ENCODE data around the gene CDNF.
A peak's percentile ranks its signal among the peaks of the same experiment; 100 is the strongest.

Gene CDNF

DNA sequence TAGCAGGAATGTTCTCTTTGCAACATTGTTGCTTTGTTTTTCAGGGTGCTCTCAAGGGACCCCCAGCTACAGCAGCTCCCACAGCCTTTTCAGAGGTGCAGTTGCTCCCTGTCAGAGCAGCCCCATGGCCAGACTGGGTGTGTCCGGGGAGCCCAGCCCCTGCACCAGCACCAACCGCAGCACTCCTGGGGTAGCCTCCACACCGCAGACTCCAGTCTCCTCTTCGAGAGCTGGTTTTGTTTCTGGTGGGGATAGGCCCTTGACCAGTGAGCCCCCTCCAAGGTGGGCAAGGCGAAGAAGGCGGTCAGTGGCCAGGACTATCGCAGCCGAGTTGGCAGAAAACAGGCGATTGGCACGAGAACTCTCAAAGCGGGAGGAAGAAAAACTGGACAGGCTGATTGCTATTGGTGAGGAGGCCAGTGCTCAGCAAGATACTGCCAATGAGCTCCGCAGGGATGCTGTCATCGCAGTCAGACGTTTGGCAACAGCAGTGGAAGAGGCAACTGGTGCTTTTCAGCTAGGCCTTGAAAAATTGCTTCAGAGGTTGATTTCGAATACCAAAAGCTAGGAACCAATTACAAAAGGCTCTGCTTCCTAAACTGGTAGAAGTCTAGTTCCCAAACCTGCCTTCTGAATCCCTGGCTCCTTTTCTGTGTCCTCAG lies 5.6 kb upstream of the CDNF start:
- TF ChIP-seq POLR2A (IDR thresholded peaks at IDR 0.05; ENCODE audit: extremely low read depth, insufficient read length) = no peak
- TF ChIP-seq, protein P1, sequence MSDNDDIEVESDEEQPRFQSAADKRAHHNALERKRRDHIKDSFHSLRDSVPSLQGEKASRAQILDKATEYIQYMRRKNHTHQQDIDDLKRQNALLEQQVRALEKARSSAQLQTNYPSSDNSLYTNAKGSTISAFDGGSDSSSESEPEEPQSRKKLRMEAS (IDR thresholded peaks at IDR 0.05; ENCODE audit: low read depth, low read length) = no peak
- TF ChIP-seq, protein P2, sequence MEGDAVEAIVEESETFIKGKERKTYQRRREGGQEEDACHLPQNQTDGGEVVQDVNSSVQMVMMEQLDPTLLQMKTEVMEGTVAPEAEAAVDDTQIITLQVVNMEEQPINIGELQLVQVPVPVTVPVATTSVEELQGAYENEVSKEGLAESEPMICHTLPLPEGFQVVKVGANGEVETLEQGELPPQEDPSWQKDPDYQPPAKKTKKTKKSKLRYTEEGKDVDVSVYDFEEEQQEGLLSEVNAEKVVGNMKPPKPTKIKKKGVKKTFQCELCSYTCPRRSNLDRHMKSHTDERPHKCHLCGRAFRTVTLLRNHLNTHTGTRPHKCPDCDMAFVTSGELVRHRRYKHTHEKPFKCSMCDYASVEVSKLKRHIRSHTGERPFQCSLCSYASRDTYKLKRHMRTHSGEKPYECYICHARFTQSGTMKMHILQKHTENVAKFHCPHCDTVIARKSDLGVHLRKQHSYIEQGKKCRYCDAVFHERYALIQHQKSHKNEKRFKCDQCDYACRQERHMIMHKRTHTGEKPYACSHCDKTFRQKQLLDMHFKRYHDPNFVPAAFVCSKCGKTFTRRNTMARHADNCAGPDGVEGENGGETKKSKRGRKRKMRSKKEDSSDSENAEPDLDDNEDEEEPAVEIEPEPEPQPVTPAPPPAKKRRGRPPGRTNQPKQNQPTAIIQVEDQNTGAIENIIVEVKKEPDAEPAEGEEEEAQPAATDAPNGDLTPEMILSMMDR (IDR thresholded peaks at IDR 0.05; ENCODE audit: low read depth, low read length) = no peak
- TF ChIP-seq MYC (IDR thresholded peaks at IDR 0.05; ENCODE audit: low read depth, low read length) = no peak
- no peak overlapping the region for H3K4me3 ChIP-seq (ENCODE audit: low read depth, low read length)
- DNase-seq (ENCODE audit: low read depth) = no peak

DNA sequence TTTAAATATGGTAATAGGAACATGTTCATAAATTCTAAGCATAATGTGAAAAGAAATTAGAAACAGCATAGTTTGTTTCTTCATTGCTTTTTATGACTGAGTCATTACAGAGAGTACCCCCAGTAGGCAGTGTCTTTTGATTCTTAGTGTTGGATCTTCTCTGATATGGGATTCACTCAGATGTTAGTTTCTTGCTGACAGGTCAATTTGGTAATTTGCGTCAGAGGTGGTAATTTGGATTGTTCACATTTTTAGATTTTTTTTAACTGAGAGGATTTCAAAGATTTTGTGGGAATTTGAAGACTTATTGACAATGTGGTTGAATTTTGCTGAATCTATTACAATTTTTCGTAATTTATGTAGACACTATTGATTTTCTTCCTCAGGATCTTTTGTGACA lies 2.3 kb upstream of the CDNF start:
- TF ChIP-seq, protein P1 (IDR thresholded peaks at IDR 0.05; ENCODE audit: low read depth, low read length) = no peak
- TF ChIP-seq MYC (IDR thresholded peaks at IDR 0.05; ENCODE audit: low read depth, low read length) = no peak
- TF ChIP-seq, protein P2 (IDR thresholded peaks at IDR 0.05; ENCODE audit: low read depth, low read length) = no peak
- TF ChIP-seq POLR2A (IDR thresholded peaks at IDR 0.05; ENCODE audit: extremely low read depth, insufficient read length) = no peak
- no peak for DNase-seq (ENCODE audit: low read depth)
- no peak overlapping the region for H3K4me3 ChIP-seq (ENCODE audit: low read depth, low read length)

DNA sequence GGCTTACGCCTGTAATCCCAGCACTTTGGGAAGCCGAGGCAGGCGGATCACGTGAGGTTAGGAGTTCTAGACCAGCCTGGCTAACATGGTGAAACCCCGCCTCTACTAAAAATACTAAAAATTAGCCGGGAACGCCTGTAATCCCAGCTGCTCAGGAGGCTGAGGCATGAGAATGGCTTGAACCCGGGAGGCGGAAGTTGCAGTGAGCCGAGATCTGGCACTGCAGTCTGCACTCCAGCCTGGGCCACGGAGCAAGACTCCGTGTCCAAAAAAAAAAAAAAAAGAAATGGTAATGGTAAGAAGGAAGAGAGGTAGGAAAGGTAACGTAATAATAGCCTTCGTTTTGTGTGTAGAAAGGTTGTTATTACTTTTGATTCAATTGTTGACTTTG lies 1.5 kb upstream of the CDNF start:
- TF ChIP-seq, protein P1 (IDR thresholded peaks at IDR 0.05; ENCODE audit: low read depth, low read length) = no peak
- TF ChIP-seq POLR2A (IDR thresholded peaks at IDR 0.05; ENCODE audit: extremely low read depth, insufficient read length) = no peak
- TF ChIP-seq MYC (IDR thresholded peaks at IDR 0.05; ENCODE audit: low read depth, low read length) = no peak
- TF ChIP-seq, protein P2 (IDR thresholded peaks at IDR 0.05; ENCODE audit: low read depth, low read length) = no peak
- DNase-seq (ENCODE audit: low read depth) = peak; percentile 26
- peak overlapping the region; percentile 83 for H3K4me3 ChIP-seq (ENCODE audit: low read depth, low read length)

DNA sequence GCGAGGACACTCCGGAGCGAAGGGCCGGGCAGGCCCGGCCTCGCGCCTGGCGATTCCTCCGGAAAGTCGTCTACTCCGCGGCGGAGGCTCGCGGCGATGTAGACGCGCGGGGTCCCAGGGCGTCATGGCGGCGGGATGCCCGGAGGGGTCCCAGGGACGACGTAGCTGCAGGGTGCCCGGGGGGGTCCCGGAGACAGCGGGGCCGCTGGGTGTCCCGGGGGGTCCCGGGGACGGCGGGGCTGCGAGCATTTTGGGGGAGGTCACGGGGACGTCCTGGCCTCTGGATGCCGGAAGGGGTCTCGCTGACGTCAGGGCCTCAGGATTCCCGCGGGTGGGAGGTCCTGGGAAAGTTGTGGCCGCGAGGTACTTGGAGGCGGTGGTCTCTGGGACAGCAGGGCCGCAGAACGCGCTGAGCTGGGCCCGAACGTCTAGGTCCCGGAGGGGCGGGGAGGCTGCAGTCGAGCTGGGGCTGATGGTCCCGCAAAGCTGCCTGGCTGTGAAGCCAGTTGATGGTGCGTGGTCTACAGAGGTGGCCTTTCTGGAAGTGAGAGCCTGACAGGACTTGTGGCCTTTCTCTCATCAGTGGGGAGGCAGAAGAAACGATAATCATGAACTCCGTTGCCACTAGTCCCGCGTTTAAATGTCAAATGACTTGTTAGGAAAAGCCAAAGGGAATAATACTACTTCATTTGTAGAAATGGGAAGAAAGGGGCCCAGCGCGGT lies 906 bp upstream of the CDNF start:
- TF ChIP-seq, protein P2 (IDR thresholded peaks at IDR 0.05; ENCODE audit: low read depth, low read length) = no peak
- TF ChIP-seq POLR2A (IDR thresholded peaks at IDR 0.05; ENCODE audit: extremely low read depth, insufficient read length) (no peak), MYC (IDR thresholded peaks at IDR 0.05; ENCODE audit: low read depth, low read length) (no peak)
- TF ChIP-seq, protein P1 (IDR thresholded peaks at IDR 0.05; ENCODE audit: low read depth, low read length) = no peak
- H3K4me3 ChIP-seq (ENCODE audit: low read depth, low read length) = peak overlapping the region; percentile 83
- DNase-seq (ENCODE audit: low read depth) = peak; percentile 34

DNA sequence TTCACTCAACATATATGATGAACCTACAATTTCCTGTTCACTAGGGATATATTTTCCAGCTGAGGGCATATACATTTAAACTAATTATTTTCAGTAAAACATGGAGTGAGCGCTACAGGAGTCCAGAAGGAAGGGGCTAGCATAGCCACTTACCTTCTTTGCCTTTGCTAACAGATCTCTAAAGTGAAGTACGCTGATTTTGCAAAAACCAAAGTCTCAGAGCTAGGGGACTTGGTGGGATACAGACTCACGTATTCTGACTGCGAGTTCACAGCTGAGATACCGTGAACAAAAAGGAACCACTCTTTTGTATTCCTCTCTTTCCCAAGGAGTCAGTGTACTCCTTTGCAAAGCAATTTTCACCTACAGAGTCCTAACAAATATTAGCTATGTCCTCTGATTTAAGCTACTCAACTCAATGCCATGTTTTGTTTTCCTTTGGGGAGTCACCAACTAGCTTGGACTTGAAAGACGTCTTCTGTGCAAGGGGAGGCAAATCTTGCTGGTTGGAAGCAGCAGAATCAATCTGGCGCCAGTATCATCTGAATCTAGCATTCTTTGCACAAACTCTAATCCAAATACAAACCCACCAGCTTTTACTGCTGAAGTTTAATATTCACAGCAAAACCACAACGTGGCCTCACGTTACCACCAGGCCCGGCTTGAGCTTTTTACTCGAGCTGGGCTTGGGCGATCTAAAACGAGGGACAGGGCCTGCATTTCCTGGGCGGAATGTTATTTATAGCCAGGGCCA lies 657 bp downstream of the CDNF start:
- no peak for TF ChIP-seq POLR2A (IDR thresholded peaks at IDR 0.05; ENCODE audit: extremely low read depth, insufficient read length)
- TF ChIP-seq, protein P2 (IDR thresholded peaks at IDR 0.05; ENCODE audit: low read depth, low read length) = no peak
- peak; percentile 1 for DNase-seq (ENCODE audit: low read depth)
- H3K4me3 ChIP-seq (ENCODE audit: low read depth, low read length) = peak overlapping the region; percentile 67
